Activated CD8-positive, alpha-beta memory T cell treated with anti-CD3 and anti-CD28 coated beads, Interleukin-2, amount 10 ng/mL, durations not matched to agents 7 days and 5 days (primary cell): Measurements from ENCODE around the gene PRUNE1. TPM values are rescaled to one million over a fixed set of nuclear protein-coding genes. Genes with fewer than 3 reads are reported as not detected.
A peak's percentile ranks its signal among the peaks of the same experiment; 100 is the strongest.

Experiments
- ATAC-seq: fragments of 150-1000 bp; cut with Tn5 transposase; one replicate; pipeline ENCODE4 v1.10.0; 2021; ENCODE audit warnings: moderate library complexity
- CTCF ChIA-PET: fragments of 350-600 bp; sonication (Branson Sonifier 250); formaldehyde crosslinking; loops from one replicate; lab custom pipeline; 2021; ENCODE audit warnings: antibody characterized with exemption; lab: Charles Lee
- DNase-seq: peaks from one replicate; pipeline ENCODE4 v3.0.0-alpha.2; 2020
- H3K27ac Mint-ChIP-seq: one replicate; pipeline ENCODE4 v1.8.0; 2021; ENCODE audit warnings: mild to moderate bottlenecking, mixed read lengths
- H3K27me3 Mint-ChIP-seq: one replicate; pipeline ENCODE4 v1.8.0; 2021; ENCODE audit warnings: mixed read lengths
- H3K36me3 Mint-ChIP-seq: one replicate; pipeline ENCODE4 v1.8.0; 2021; ENCODE audit warnings: mild to moderate bottlenecking, mixed read lengths
- H3K4me1 Mint-ChIP-seq: one replicate; pipeline ENCODE4 v1.8.0; 2021; ENCODE audit warnings: mixed read lengths
- H3K4me3 Mint-ChIP-seq: one replicate; pipeline ENCODE4 v1.8.0; 2021; ENCODE audit warnings: mild to moderate bottlenecking, moderate library complexity, mixed read lengths
- H3K9me3 Mint-ChIP-seq: one replicate; pipeline ENCODE4 v1.8.0; 2022; ENCODE audit warnings: low read depth, mixed read lengths
- total RNA-seq, 2 experiments: library from RNA; stranded (reverse); gene quantifications; one replicate each; pipeline ENCODE4 v1.2.3, GENCODE V29; 2021

Gene PRUNE1
- total RNA-seq, 2 experiments from 2014 or later: 14.7 to 17.4 TPM

GRCh38 chr1:151001602-151002001 is 6.6 kb upstream of the PRUNE1 start:
- Mint-ChIP-seq H3K4me1 (peaks cover 37% of the 10 kb centered on the region), H3K4me3 (no peak overlapping the region)

GRCh38 chr1:151002051-151002450 is 6.2 kb upstream of the PRUNE1 start:
- Mint-ChIP-seq H3K4me3 (no peak overlapping the region), H3K27me3 (no peaks in the 10 kb centered on the region), H3K9me3 (no peaks in the 10 kb centered on the region), H3K27ac (no peak overlapping the region), H3K36me3 (no peaks in the 10 kb centered on the region), H3K4me1 (peaks cover 42% of the 10 kb centered on the region)
- CTCF ChIA-PET: interaction anchor here (0.6 to 7.2 kb wide), 4 partner anchors 8 to 746 kb away, joined by 3 to 42 read pairs (median 4); partner anchors contain the start of gene ANXA9
- DNase-seq (no peak), ATAC-seq (no peak)

More at GRCh38 chr1:151001602-151002001, 6.6 kb upstream of the PRUNE1 start:
- H3K9me3 Mint-ChIP-seq: no peaks in the 10 kb centered on the region
- DNase-seq: no peak
- no peak overlapping the region for H3K27ac Mint-ChIP-seq
- ATAC-seq: no peak
- no peaks in the 10 kb centered on the region for H3K27me3 Mint-ChIP-seq
- CTCF ChIA-PET: interaction anchor here (0.7 to 7.2 kb wide), 4 partner anchors 18 to 746 kb away, joined by 3 to 42 read pairs (median 3); partner anchors contain the start of gene ANXA9
- no peaks in the 10 kb centered on the region for H3K36me3 Mint-ChIP-seq

- DNase-seq (no peak), ATAC-seq (no peak)
- Mint-ChIP-seq H3K4me1 (peaks cover 48% of the 10 kb centered on the region), H3K9me3 (no peaks in the 10 kb centered on the region), H3K27ac (no peak overlapping the region), H3K27me3 (no peaks in the 10 kb centered on the region), H3K4me3 (no peak overlapping the region), H3K36me3 (no peaks in the 10 kb centered on the region)
- CTCF ChIA-PET: interaction anchor here (0.6 to 7.2 kb wide), 7 partner anchors 9 to 747 kb away, joined by 3 to 42 read pairs (median 3); partner anchors contain the start of gene ANXA9
Observed at GRCh38 chr1:151002611-151003010, 5.6 kb upstream of the PRUNE1 start.

- DNase-seq: no peak
- Mint-ChIP-seq H3K36me3 (no peaks in the 10 kb centered on the region), H3K9me3 (no peaks in the 10 kb centered on the region), H3K27ac (no peak overlapping the region), H3K4me3 (no peak overlapping the region), H3K4me1 (peaks cover 53% of the 10 kb centered on the region), H3K27me3 (no peaks in the 10 kb centered on the region)
- no peak for ATAC-seq
- CTCF ChIA-PET: interaction anchor here (0.7 to 7.2 kb wide), 7 partner anchors 8 to 747 kb away, joined by 3 to 42 read pairs (median 3); partner anchors contain the start of genes ANXA9 and TNFAIP8L2
Observed at GRCh38 chr1:151003180-151003579, 5.1 kb upstream of the PRUNE1 start.

GRCh38 chr1:151005729-151006319 is 2.4 kb upstream of the PRUNE1 start:
- no peaks in the 10 kb centered on the region for H3K36me3 Mint-ChIP-seq
- ATAC-seq: no peak
- H3K4me1 Mint-ChIP-seq: peaks cover 63% of the 10 kb centered on the region
- peak overlapping the region; percentile 94 for H3K27ac Mint-ChIP-seq
- H3K4me3 Mint-ChIP-seq: peak overlapping the region; percentile 99
- CTCF ChIA-PET: interaction anchor here (0.5 to 7.2 kb wide), 19 partner anchors 10 to 750 kb away, joined by 3 to 81 read pairs (median 4); partner anchors contain the start of genes ANXA9, C1orf56, CDC42SE1 and MLLT11
- H3K9me3 Mint-ChIP-seq: no peaks in the 10 kb centered on the region
- DNase-seq: no peak
- no peaks in the 10 kb centered on the region for H3K27me3 Mint-ChIP-seq

- Mint-ChIP-seq H3K36me3 (no peaks in the 10 kb centered on the region), H3K4me1 (peaks cover 69% of the 10 kb centered on the region), H3K4me3 (peak within 1 kb of the TSS; percentile 99), H3K27ac (peak within 1 kb of the TSS; percentile 94), H3K9me3 (no peaks in the 10 kb centered on the region), H3K27me3 (no peaks in the 10 kb centered on the region)
- CTCF ChIA-PET: interaction anchor here (0.5 to 7.2 kb wide), 21 partner anchors 10 to 751 kb away, joined by 3 to 81 read pairs (median 3); partner anchors contain the start of genes ANXA9, C1orf56, CDC42SE1 and GABPB2
- DNase-seq (peak; percentile 59), ATAC-seq (peak; percentile 14)
Observed at GRCh38 chr1:151006327-151007052, 1.8 kb upstream of the PRUNE1 start, which contains the start of gene MINDY1. MINDY1 (minus strand) TSS chr1:151006902; CDS start chr1:151002617, 4,285 bp downstream.

- peak overlapping the region; percentile 94 for H3K27ac Mint-ChIP-seq
- H3K9me3 Mint-ChIP-seq: no peaks in the 10 kb centered on the region
- ATAC-seq (peak; percentile 5), DNase-seq (no peak)
- peaks cover 69% of the 10 kb centered on the region for H3K4me1 Mint-ChIP-seq
- H3K4me3 Mint-ChIP-seq: peak overlapping the region; percentile 99
- CTCF ChIA-PET: interaction anchor here (1.2 to 7.2 kb wide), 3 partner anchors 12 to 27 kb away, joined by 3 to 81 read pairs (median 42); partner anchors contain the start of gene ANXA9
- H3K27me3 Mint-ChIP-seq: no peaks in the 10 kb centered on the region
- H3K36me3 Mint-ChIP-seq: no peaks in the 10 kb centered on the region
Observed at GRCh38 chr1:151007853-151008243, 401 bp upstream of the PRUNE1 start.

- DNase-seq (no peak), ATAC-seq (no peak)
- Mint-ChIP-seq H3K27me3 (no peaks in the 10 kb centered on the region), H3K36me3 (no peaks in the 10 kb centered on the region), H3K4me3 (peak overlapping the region; percentile 99), H3K4me1 (peaks cover 61% of the 10 kb centered on the region), H3K9me3 (no peaks in the 10 kb centered on the region), H3K27ac (peak overlapping the region; percentile 94)
- CTCF ChIA-PET: interaction anchor here (0.6 to 2.3 kb wide), 3 partner anchors 15 to 140 kb away, joined by 3 to 10 read pairs (median 4); partner anchors contain the start of gene C1orf56
Observed at GRCh38 chr1:151009206-151009587, 948 bp downstream of the PRUNE1 start.

GRCh38 chr1:151009674-151010345 is 1.6 kb downstream of the PRUNE1 start:
- H3K9me3 Mint-ChIP-seq: no peaks in the 10 kb centered on the region
- ATAC-seq (no peak), DNase-seq (no peak)
- CTCF ChIA-PET: interaction anchor here (0.6 to 3.5 kb wide), 4 partner anchors 15 to 140 kb away, joined by 3 to 18 read pairs (median 7); partner anchors contain the start of gene C1orf56
- peak overlapping the region; percentile 99 for H3K4me3 Mint-ChIP-seq
- H3K4me1 Mint-ChIP-seq: peaks cover 58% of the 10 kb centered on the region
- H3K36me3 Mint-ChIP-seq: no peaks in the 10 kb centered on the region
- no peaks in the 10 kb centered on the region for H3K27me3 Mint-ChIP-seq
- peak overlapping the region; percentile 94 for H3K27ac Mint-ChIP-seq

GRCh38 chr1:151010346-151010726 is 2.1 kb downstream of the PRUNE1 start:
- CTCF ChIA-PET: interaction anchor here (0.7 to 3.5 kb wide), 4 partner anchors 14 to 129 kb away, joined by 3 to 18 read pairs (median 7); partner anchors contain the start of gene C1orf56
- Mint-ChIP-seq H3K4me3 (no peak overlapping the region), H3K9me3 (no peaks in the 10 kb centered on the region), H3K27me3 (no peaks in the 10 kb centered on the region), H3K4me1 (peaks cover 56% of the 10 kb centered on the region), H3K36me3 (no peaks in the 10 kb centered on the region), H3K27ac (no peak overlapping the region)
- DNase-seq (no peak), ATAC-seq (no peak)

- DNase-seq (no peak), ATAC-seq (no peak)
- Mint-ChIP-seq H3K9me3 (no peaks in the 10 kb centered on the region), H3K27me3 (no peaks in the 10 kb centered on the region), H3K27ac (no peak overlapping the region), H3K4me3 (no peak overlapping the region), H3K4me1 (peaks cover 47% of the 10 kb centered on the region), H3K36me3 (no peaks in the 10 kb centered on the region)
- CTCF ChIA-PET: interaction anchor here (0.5 to 3.5 kb wide), 8 partner anchors 9 to 494 kb away, joined by 3 to 18 read pairs (median 4); partner anchors contain the start of gene C1orf56
Observed at GRCh38 chr1:151011154-151011850, 3.1 kb downstream of the PRUNE1 start.
